Stimulated activated CD8-positive, alpha-beta memory T cell treated with anti-CD3 and anti-CD28 coated beads, Interleukin-15, amount 100 ng/mL, for 48 hours (primary cell): ENCODE measurements around the gene LHPP.

Experiments
- DNase-seq, 2 donors: peaks; one replicate each; pipeline ENCODE4 v3.0.0-alpha.2; 2020; ENCODE audit warnings: low read depth in 2 of 2

Gene LHPP

DNA sequence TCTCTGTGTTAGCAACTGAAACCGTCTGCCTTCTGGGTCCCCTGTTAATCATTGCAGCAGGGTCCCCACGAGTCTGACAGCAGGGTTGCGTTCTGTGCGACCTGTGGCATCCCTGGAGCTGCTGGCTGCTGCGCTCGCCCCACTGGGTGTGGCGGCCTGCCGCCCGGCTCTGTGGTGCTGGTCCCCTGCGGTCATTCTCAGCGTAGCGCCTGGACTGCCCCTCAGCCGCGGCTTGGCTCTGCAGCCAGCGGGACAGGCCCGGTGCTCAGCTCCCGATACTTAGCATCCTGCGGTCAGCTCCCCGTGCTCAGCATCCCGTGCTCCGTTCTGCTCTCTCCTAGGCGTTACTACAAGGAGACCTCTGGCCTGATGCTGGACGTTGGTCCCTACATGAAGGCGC, 35.0 kb downstream of the LHPP start:
- DNase-seq = no peak

DNA sequence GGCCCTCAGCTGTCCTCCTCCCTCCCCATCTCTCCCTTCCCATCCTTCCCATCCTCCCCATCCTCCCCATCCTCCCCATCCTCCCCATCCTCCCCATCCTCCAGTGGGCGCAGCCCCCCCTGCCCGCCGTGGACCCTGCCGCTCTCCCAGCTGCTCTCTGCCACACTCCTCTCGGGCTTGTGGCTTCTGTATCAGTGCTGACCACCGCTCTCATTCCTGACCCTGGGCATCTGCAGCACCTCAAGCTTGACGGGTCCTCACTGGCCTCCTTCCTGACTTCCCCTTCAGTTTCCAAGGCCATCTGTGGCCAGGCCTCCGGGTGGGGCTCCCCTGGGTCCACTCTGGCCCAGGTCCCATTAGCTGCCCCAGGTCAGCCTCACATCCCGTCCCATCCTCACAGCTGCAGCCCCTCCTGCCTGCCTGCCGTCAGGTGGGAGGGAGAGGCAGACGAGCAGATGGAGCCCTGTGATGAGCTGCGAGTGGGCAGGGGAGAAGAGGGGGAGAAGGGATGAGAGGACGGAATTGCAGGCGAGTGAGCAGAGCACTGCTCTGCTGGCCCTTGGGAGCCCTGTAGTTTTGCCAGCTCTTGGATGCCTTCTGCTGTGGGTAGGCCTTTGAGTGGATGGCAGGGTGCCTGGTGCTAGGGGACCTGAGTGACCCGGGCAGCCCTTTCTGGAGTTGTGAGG, 35.7 kb downstream of the LHPP start:
- no peak for DNase-seq

DNA sequence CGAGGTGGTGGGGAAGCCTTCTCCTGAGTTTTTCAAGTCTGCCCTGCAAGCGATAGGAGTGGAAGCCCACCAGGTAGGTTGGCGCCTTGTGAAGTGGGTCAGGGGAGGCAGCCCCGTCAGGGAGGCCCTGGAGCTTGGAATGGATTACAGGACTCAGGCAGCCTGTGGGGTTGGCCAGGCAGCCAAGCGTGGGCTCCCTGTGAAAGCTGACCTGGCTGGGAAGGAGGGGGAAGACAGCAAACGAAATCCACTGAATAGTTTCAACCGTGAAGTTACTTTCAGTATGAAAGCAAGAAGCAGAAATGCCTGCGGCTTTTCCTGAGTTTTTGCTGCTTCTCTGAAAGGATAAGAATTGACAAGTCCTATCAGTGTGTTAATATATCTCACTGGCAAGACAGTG, 36.4 kb downstream of the LHPP start:
- no peak for DNase-seq

DNA sequence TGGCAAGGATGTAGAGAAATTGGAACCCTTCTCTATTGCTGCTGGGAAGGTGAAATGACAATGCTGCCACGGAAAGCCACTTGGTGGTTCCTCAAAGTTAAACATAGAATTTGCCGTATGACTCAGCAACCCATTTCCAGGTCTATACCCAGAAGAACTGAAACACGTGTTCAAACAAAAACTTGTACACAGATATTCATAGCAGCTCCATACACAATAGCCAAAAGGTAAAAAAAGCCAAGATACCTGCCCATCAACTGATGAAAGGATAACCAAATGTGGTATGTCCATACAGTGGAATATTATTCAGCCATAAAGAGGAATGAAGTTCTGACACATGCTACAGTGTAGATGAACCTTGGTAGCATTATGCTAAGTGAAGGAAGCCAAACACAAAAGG, 39.1 kb downstream of the LHPP start:
- no peak for DNase-seq

DNA sequence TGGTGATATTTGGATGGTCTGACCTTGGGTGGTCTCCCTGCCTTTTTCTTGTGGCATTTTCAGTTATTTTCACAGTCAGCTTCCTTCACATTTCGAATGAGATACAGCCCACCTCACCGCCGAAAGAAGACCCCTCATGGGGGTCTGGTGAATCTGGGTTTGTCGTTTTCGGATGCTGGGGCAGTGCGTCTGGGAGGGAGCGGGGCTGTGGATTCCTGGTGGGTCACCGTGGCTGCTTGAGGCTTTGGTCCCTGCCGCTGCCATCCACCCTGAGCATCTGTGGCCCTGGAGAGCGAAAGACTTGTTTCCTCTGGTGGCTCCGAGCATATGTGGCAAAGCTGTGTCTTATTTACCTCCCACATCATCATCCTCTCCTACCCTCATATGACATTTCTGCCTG, 43.1 kb downstream of the LHPP start:
- DNase-seq = no peak

DNA sequence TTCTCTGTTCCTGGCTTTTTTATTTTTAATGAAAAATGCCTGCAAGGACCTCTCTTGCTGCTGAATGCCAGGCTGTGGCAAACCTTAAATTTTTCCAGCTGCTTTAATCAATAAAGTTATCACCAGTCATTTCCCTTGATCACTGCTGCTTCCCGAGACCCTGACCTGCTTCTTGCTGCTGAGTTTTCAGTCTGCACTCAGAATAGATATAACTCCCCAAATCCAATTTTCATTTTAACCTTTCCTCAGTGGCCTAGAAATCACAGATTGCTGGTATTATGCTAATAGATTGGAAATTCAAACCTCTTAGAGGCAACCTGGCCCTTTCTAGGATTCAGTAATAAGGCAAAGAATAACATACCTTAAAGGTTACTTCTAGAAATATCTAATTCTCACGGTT, 43.7 kb downstream of the LHPP start:
- DNase-seq = no peak

DNA sequence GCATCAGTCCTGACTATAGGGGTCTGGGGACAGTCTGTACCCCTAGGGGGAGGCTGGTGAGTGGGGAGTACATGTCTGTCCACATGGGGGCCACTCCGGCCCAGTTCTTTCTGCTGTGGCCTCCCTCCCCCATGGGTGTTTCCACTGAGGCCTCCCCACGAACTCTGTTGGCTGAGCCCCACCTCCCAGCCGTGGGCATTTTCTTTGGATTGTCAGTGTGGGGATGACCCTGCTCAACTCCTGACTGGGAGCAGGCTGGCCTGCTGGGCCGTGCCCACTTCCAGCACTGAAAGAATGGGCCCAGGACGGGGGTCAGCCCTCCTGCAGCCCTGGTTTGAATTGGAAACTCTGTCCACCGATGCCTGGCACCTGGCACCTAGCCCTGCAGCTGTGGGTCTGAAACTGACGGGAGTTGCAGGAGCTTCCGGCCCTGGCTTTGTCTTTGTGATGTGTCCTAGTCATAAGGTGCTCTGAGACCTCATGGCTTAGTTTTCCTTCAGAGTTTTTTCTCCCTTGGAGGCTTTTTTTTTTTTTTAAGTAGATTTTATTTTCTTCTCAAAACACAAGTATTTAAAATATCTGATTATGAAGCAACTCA, 46.5 kb downstream of the LHPP start:
- no peak for DNase-seq

DNA sequence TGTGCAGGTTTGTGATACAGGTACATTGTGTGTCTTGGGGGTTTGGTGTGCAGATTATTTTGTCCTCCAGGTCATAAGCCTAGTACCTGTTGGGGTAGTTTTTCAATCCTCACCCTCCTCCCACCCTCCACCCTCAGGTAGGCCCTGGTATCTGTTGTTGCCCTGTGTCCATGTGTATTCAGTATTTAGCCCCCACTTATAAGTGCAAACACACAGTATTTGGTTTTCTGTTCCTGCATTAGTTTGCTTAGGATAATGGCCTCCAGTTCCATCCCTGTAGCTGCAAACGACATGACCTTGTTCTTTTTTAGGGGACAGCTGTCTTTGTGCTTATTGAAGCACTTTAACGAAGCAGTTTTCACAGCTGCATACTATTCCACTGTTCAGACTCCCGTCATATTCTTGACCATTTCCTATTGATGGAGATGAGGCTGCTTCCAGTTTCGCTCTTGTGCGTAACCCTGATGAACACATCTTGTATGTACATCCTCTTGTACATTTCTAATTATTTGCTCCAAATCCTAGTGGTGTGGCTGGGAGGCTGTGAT, 47.4 kb downstream of the LHPP start:
- no peak for DNase-seq

DNA sequence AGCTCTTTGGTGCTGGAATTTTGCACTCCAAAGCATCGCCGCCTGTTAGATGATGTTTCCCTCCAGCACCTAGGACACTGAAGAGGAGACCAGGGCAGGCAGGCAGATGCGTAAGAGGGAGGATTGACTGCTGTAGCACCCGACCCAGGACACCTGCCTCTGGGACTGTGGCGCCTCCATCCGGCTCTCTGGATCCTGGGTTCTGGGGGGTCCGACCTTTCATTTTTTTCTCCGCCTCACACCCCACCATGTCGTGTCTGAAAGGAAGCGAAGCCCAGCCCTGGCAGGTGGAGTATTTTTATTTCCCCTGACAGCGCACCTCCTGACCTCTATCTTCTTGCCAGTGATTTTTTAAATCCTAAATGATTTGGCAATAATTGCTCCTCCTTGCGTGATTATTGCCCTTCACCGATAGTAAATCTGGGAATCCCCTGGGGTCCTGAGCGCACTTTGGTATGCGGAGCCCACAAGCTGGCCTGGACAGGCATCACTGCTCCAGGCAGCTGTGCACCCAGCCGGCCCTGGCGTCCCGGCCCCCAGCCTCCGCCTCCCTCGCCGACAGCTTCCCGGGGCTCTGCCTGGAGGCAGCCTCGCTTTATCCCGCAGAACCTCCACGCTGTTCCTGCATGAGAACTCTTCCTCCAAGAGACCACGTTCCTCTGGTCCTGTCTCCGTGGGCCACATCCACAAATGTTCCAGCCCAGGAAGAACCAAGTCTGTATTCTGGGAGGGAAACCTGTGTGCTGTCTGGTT, 48.4 kb downstream of the LHPP start:
- no peak for DNase-seq

DNA sequence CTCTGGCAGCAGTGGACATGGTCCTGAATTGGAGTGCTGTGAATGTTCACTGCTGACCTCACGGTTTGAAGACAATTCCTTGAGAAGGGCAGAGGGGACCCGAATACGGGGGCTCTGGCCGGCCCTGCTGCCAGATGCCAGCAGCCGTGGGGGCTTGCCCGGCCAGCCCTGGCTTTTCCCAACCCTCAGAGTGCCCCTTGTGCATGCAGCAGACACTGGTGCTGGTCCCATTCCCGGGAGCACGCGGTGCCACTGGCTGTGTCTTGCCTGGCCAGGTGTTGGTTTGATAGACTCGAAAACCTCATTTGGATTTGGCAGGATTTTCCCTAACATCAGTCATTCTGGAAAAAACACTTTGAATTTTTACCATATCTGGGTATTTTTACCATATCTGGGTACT, 49.1 kb downstream of the LHPP start:
- DNase-seq = no peak

DNA sequence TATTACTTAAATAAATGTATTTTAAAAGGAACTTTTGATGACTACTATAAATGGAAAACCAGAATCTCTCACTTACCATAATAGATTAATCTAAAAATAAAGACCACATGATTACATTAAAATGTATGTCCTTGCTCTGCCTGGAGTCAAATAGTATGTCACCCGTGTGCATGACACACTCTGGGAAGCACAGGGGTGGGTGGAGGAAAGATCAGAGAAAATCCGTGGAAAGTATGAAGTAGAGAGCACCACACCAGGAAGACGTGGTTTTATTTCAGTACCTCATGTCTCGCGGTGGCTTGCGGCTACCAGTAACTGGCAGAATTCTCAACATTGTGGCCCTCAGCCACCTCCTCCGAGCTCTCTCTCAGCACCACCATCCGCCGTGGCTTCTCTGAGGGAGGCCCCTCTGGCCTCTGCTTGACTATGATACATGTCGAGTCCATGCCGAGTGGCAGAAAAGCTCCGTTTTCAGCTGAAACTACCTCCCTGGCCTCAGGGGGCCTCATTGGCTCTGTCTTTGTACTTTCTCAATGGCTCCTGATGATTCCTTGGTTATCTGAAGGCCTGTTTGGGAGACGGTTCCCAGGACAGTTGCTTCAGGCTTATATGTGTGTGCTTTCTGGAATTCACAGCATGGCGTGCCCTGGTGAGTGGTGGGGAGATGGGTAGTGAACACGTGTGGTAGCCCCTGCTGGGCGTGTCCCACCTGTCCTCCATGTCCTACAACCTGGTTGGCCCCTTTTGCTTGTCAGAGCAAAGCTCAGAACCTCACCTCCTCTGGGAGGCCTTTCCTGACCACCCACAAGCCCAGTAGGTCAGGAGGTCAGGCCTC, 49.8 kb downstream of the LHPP start:
- no peak for DNase-seq

DNA sequence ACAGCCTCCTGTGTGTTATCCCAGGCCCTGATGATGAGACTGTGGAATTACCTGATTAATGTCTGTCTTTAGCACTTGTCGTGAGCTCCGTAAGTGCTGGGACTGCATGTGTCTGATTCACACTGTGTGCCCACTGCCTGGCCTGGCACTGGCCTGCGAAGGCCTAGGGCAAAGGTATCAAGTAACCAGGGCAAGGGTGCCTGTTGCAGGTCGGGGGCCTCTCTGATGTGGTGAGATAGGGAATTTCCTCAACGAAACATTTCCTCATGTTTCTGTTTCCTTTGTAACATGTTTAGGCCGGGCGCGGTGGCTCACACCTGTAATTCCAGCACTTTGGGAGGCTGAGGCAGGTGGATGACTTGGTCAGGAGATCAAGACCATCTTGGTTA, 50.4 kb downstream of the LHPP start:
- DNase-seq = no peak

DNA sequence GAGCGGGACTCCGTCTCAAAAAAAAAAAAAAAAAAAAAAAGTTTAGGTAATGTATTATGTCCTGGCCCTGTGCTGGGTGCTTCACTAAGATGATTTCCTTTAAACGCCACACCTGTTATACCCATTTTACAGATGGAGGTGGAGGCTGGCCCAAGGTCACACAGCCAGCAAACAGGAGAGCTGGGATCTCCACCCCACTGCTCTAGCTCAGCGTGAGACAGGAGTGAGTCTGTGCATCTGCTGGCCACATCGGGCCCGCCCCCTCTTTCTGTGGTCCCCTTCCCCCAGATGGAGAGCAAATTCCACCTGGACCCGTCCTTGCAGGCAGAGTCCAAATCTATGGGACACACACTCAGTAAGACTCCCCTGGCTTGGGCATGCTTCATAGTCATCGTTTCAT, 51.0 kb downstream of the LHPP start:
- DNase-seq = no peak

DNA sequence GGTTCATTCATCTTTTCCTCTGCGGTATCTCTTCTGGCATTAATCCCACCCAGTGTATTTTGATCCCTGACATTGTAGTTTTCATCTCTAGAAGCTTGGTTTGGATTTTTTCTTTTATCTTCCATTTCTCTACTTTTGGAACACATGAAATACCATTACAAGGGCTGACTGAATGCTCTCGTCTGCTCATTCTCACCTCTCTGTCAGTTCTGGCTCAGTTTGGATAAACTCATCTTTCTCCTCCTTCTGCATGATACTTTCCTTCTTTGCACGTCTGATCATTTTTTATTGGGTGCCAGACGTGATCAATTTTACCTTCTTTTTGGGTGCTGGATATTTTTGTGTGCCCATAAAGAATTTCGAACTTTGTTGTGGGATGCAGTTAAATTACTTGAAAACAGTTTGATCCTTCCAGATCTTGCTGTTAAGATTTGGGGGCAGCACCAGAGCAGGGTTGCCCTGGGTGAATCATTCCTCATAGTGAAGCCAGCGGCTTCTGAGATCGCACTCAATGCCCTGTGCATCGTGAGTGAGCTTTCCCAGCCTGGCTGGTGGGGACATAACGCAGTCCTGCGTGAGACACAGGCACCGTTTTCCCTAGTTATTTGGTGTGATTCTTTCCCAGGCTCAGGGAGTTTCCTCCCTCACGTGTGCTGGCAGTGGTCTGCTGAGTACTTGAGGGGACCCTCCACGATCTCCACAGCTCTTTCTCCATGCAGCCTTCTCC, 53.8 kb downstream of the LHPP start:
- no peak for DNase-seq

DNA sequence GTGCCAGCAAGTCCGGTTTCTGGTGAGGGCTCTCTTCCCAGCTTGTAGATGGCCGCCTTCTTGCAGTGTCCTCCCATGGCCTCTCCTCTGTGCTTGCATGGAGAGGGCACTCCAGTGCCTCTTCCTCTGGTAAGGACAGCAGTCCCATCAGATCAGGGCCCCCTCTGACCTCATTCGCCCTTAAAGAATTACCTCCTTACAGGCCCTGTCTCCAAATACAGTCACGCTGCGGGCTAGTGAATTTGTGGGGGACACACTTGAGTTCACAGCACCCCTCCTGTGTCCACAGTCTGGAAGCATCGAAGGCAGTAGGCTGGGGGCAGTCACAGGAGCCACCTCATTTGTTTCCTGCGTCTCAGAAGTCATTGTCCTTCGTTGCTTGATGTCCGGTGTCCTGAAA, 54.6 kb downstream of the LHPP start:
- DNase-seq = no peak

DNA sequence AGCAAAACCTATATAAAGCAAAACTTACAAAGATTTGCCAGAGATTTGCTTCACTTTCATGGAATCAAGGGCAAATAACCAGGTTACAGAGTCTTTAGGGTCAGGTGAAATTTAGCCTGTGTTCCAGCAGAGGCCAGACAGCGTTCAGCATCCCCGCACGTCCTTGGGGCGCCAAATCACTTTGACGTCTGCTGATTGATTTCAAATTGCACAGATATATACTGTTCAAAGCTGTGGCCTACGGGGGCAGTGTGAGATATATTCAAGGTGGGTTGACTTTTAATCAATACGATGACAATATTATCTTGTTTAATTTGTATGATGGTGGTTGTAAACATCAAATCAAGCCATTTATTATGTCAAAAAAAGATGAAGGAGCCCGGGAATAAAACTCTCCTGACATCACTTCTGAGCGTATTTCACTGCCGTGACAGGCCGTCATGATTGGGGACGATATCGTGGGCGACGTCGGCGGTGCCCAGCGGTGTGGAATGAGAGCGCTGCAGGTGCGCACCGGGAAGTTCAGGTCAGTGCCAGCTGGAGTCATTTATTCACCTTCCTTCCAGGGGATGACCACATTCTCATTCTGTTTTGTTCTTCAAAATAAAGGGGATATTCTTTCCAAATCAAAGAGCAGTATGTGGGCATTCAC, 55.2 kb downstream of the LHPP start:
- DNase-seq = no peak

DNA sequence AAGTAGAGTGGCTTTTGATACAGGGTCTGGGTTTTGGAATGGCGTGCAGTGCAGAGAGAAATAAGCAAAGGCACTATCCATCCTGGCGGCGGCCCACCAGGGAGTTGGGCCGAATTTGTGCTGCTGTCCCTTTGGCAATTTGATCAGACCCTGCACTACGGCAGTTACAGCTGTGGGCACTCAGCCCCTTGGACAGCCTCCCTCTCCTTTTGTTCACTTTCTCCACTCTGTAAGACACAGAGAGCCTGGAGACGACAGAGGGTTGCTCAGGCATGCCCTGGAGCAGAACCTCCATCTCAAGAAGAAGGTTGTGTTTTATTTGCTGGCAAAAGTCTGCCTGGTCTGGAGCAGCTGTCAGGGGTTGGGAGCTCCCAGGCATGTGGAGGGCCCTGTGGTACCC, 55.8 kb downstream of the LHPP start:
- DNase-seq = no peak

DNA sequence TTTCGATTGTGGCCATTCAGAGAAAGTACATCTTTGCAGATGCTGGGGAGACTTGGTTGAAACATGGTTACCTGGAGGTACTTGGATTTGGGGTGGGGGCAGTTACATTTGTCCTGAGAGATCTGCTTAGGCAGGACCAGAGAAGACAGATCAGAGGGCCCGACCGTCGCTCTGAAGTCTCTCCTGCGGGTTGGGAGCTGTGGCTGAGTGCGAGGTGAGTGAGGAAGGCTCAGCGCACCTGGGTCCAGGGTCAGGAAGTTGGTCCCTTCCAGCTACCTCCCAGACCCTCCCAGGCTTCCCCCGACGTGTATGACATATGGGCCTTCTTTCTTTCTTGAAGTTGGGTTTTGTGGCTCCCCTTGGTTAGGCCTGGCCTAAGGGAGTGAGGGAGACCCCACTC, 56.3 kb downstream of the LHPP start:
- no peak for DNase-seq

DNA sequence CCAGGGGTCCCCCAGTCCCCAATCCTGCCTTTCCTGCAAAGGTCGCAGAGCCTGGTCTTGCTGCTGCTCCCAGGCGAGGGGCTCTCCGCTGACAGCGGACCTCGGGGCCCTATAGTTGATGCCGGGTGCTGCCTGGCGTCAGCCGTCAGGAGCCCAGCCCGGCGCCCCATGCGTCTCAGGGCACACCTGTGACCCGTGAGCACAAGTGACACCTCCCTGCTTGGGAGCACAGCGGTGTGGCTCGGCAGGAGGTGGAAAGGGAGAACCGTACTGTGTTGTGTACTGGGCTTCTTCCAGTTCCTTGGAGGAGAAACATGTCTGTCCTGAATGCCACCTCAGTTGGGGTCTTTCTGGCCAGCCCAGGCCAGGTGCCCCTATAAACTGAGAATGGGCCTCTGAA, 56.7 kb downstream of the LHPP start:
- no peak for DNase-seq

DNA sequence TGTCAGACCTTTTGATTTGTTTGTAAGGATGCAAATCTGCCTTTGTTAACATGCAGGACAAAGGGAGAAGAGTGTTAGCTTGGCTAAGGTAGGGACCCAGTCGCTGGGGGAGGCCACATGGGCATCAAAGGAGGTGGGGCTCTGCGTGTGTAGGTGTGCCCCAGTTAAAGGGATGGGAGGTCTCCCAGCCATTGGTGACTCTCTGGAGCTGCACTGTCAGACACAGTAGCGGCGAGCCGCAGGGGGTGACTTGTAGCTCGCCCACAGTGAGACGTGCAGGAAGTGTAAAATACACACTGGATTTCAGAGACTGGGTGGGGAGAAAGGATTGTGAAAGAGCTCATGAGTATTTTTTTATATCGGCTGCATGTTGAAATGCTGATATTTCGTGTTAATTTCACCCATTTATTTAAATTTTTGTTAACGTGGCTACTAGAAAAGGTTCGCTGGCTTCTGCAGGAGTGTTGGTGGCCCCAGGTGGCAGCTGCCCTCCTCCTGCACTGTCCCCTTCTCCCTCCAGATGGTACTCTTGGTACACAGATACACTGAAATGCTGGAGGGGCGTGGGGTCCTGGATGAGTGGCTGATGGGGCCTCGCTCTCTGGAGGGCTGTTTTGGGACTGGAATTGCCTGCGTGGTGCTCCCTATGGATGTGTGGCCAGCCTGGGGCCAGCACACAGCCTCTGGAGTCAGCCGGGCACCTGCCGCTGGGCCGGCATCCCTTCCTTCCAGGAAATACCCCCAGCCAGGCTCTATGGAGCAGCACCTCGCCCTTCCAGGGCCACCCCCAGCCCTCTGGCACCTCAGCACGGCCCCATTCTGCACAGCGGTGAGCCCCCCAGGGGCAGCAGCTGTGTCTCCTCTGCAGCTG, 59.2 kb downstream of the LHPP start:
- no peak for DNase-seq
